Calu3 (cell line): ENCODE results near the gene ARHGEF6. TPM values are rescaled to one million over a fixed set of nuclear protein-coding genes. Genes with fewer than 3 reads are reported as not detected.

Experiments used
- BruUV-seq: library from RNA; stranded (reverse); fragments of 400-500 nt; replicated peaks from 2 replicates; lab custom pipeline; 2021; lab: Mats Ljungman, UMichigan
- CTCF ChIA-PET: fragments of 300-600 bp; sonication (Branson Sonifier 250); formaldehyde crosslinking; loops from one replicate; lab custom pipeline; 2022; ENCODE audit warnings: antibody characterized with exemption; lab: Charles Lee
- DNase-seq: peaks from one replicate; pipeline ENCODE4 v3.0.0; 2022
- H3K27ac Mint-ChIP-seq: one replicate; pipeline ENCODE4 v1.8.0; 2022; ENCODE audit warnings: mixed read lengths; ENCODE audit not compliant: unreplicated experiment
- H3K27me3 Mint-ChIP-seq: one replicate; pipeline ENCODE4 v1.8.0; 2022; ENCODE audit warnings: mixed read lengths; ENCODE audit not compliant: unreplicated experiment
- H3K36me3 Mint-ChIP-seq: one replicate; pipeline ENCODE4 v1.8.0; 2022; ENCODE audit warnings: mild to moderate bottlenecking, moderate library complexity, mixed read lengths; ENCODE audit not compliant: insufficient read depth, unreplicated experiment
- H3K4me1 Mint-ChIP-seq: one replicate; pipeline ENCODE4 v1.8.0; 2022; ENCODE audit warnings: mild to moderate bottlenecking, low read depth, mixed read lengths; ENCODE audit not compliant: unreplicated experiment
- H3K4me3 Mint-ChIP-seq: one replicate; pipeline ENCODE4 v1.8.0; 2022; ENCODE audit warnings: mild to moderate bottlenecking, low read depth, moderate library complexity, mixed read lengths; ENCODE audit not compliant: unreplicated experiment
- H3K9me3 Mint-ChIP-seq: one replicate; pipeline ENCODE4 v1.8.0; 2022; ENCODE audit warnings: low read depth, mixed read lengths; ENCODE audit not compliant: unreplicated experiment
- intact Hi-C: fragments of 100-400 bp; cut with micrococcal nuclease; formaldehyde crosslinking; loops from one replicate; pipeline ENCODE4 v1.10.0; 2022; ENCODE audit not compliant: unreplicated experiment
- total RNA-seq: library from RNA; stranded (reverse); gene quantifications from 2 replicates; pipeline ENCODE4 v1.2.3, GENCODE V29; 2022
- TF ChIP-seq, protein P1 (sequence below): fragments of 200-600 bp; IDR thresholded peaks from one replicate; pipeline ENCODE4 v1.8.0; 2022; ENCODE audit warnings: antibody characterized with exemption; ENCODE audit not compliant: unreplicated experiment

ARHGEF6 gene
- total RNA-seq, 1 experiment from 2014 or later = 0.07 TPM

DNA sequence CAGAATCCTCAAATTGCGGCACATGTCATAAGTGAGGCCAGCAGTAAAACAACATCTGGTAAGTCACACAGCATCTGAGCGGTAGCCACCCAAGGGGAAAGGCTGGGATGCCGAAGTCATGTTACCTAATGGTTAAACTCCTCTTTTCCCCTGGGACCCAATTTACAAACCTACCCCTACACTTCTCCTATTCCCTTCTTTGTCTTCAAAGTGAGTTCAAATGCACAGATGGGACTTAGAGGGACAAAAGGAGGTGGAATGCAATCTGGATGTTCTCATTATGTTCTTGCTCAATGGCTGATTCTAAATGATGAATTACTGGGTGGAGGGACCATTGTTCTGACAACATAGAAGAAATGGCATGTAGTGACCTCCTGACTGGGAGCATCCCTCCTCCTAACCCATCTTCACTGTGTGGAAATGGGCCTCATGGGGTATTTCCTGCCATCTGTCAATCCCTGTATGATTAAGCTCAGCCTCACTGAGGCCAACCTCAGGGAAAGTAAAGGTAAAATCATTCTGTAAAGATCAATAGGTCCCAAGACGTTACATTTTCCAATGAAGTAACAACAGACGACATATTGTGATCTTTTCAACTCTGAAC is 124.3 kb downstream of the ARHGEF6 start:
- Mint-ChIP-seq H3K36me3 (no peaks in the 10 kb centered on the region), H3K9me3 (no peaks in the 10 kb centered on the region), H3K4me3 (no peak overlapping the region), H3K27me3 (peaks cover 65% of the 10 kb centered on the region), H3K27ac (no peak overlapping the region), H3K4me1 (no peaks in the 10 kb centered on the region)
- TF ChIP-seq, protein P1, sequence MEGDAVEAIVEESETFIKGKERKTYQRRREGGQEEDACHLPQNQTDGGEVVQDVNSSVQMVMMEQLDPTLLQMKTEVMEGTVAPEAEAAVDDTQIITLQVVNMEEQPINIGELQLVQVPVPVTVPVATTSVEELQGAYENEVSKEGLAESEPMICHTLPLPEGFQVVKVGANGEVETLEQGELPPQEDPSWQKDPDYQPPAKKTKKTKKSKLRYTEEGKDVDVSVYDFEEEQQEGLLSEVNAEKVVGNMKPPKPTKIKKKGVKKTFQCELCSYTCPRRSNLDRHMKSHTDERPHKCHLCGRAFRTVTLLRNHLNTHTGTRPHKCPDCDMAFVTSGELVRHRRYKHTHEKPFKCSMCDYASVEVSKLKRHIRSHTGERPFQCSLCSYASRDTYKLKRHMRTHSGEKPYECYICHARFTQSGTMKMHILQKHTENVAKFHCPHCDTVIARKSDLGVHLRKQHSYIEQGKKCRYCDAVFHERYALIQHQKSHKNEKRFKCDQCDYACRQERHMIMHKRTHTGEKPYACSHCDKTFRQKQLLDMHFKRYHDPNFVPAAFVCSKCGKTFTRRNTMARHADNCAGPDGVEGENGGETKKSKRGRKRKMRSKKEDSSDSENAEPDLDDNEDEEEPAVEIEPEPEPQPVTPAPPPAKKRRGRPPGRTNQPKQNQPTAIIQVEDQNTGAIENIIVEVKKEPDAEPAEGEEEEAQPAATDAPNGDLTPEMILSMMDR = no peak
- no peak for DNase-seq
- no TSS peak for BruUV-seq
- CTCF ChIA-PET = no interaction called here
- intact Hi-C loops = no loop called here

DNA sequence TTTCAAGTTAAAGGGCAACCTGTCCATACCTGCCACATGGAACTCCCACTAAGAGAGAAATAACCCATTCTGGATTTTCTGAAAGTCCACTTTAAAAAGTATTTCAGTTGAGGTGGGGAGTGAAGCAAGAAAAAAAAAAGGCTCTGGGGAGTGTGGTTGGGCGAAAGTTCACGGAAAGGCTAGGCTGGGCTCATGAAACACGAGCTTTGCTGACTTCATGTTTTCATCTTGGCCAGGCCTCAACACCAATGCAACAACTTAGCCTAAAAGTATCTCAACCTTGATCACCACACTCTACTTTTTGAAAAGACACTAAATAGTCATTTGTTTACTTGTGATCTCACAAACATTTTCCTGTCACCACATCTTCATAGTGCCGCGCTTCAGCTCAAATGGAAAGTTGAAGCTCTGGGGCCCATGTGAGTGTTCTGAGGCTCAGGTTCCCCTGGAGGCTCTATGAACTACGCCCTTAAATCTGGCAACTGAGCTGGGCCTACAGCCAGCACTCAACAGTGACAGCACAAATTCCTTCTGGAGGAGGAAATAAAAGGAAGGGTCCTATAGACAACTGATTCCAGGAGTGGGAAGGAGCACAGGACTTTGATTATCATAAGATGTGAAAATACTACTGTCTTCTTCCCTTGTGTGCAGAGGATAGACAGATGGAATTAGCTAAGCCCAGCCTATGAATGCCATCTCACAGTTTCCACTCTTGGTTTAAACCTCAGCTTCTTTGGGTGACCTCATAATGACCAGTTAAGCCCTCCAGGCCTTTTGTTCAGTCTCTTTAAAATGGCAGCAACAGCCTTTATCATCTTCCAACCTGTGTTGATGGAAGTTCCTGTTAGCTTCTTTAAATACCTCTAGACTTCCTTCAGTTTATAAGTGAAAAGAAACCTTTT is 127.7 kb downstream of the ARHGEF6 start:
- BruUV-seq = no TSS peak
- no peaks in the 10 kb centered on the region for H3K4me1 Mint-ChIP-seq
- CTCF ChIA-PET = no interaction called here
- peaks cover 38% of the 10 kb centered on the region for H3K27me3 Mint-ChIP-seq
- DNase-seq = no peak
- intact Hi-C loops = no loop called here
- H3K9me3 Mint-ChIP-seq = no peaks in the 10 kb centered on the region
- TF ChIP-seq, protein P1 = no peak
- H3K27ac Mint-ChIP-seq = no peak overlapping the region
- H3K4me3 Mint-ChIP-seq = no peak overlapping the region
- no peaks in the 10 kb centered on the region for H3K36me3 Mint-ChIP-seq

DNA sequence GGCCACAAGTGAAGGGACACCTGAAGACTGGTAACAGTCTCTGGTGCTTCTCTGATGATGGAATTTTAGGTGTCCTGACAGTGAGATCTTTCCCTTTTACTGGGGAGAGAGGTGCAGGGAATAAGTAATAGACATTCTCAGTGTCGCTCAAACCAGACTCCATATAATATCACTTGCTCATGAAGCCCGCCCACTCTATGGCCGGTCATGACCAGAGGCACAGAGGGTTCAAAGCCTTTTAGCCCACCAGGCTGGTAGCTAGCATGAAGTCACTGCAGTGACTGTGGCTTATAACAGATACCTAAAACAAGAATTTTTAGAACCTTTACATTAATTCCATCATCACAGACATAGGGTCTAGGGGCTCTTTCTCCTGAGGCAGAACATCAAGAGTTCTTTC is 129.9 kb downstream of the ARHGEF6 start:
- TF ChIP-seq, protein P1 = no peak
- Mint-ChIP-seq H3K36me3 (no peaks in the 10 kb centered on the region), H3K9me3 (peaks cover 3% of the 10 kb centered on the region), H3K4me3 (no peak overlapping the region), H3K27me3 (peaks cover 24% of the 10 kb centered on the region), H3K4me1 (no peaks in the 10 kb centered on the region), H3K27ac (no peak overlapping the region)
- no TSS peak for BruUV-seq
- intact Hi-C loops = no loop called here
- CTCF ChIA-PET = no interaction called here
- DNase-seq = no peak

DNA sequence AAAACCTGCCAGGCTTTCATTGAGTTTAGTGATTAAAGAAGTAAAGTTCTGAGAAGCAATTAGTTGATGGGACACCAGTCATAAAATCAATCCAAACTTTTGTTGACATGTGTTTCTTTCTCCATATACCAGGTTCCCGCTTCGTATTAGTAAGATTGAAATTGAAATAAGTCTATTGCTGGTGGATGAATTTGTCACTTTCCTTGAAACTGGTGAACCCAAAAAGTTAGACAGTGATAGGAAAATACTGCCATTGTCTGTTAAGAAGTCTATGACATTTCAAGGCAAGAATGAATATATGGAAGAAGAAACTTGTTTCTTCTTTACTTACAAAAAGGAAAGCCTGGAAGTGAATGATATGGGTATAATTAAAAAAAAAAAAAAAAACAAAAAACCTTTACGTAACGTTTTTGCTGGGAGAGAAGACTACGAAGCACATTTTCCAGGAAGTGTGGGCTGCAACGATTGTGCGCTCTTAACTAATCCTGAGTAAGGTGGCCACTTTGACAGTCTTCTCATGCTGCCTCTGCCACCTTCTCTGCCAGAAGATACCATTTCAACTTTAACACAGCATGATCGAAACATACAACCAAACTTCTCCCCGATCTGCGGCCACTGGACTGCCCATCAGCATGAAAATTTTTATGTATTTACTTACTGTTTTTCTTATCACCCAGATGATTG is 132.9 kb downstream of the ARHGEF6 start, which contains the start of gene CD40LG:
CD40LG (plus strand) TSS at position 482 of the 684 bp plus-strand sequence; CDS start at position 573, 91 bp downstream.
- peaks cover 8% of the 10 kb centered on the region for H3K9me3 Mint-ChIP-seq
- H3K27ac Mint-ChIP-seq = no peak within 1 kb of the TSS
- CTCF ChIA-PET = no interaction called here
- H3K4me3 Mint-ChIP-seq = no peak within 1 kb of the TSS
- H3K27me3 Mint-ChIP-seq = peaks cover 27% of the 10 kb centered on the region
- H3K36me3 Mint-ChIP-seq = no peaks in the 10 kb centered on the region
- no TSS peak for BruUV-seq
- intact Hi-C loops = no loop called here
- H3K4me1 Mint-ChIP-seq = no peaks in the 10 kb centered on the region
- TF ChIP-seq, protein P1 = no peak
- no peak for DNase-seq
